Liver (tissue), 3 donors: ENCODE measurements around the gene DNM3.

Experiments used
- CTCF ChIP-seq: fragments of 150-350 bp; IDR thresholded peaks from 2 replicates; pipeline ENCODE4 v1.5.1; 2017; ENCODE audit warnings: improper control_type of control experiment, low read depth, low read length; ENCODE audit not compliant: missing input control
- HNF4G ChIP-seq: IDR thresholded peaks from 2 replicates; pipeline ENCODE4 v1.6.1; 2016; ENCODE audit warnings: antibody characterized with exemption
- REST ChIP-seq: IDR thresholded peaks from 2 replicates; pipeline ENCODE4 v1.6.1; 2016; ENCODE audit warnings: antibody characterized with exemption, mild to moderate bottlenecking
- RXRA ChIP-seq, 2 donors: IDR thresholded peaks; 2 replicates each; pipeline ENCODE4 v1.6.1; 2017 to 2018; ENCODE audit warnings: antibody characterized with exemption in 2 of 2, mild to moderate bottlenecking in 1 of 2
- SP1 ChIP-seq: IDR thresholded peaks from 2 replicates; pipeline ENCODE4 v1.6.1; 2018; ENCODE audit warnings: antibody characterized with exemption, mild to moderate bottlenecking
- ZBTB33 ChIP-seq: IDR thresholded peaks from 2 replicates; pipeline ENCODE4 v1.6.1; 2016; ENCODE audit warnings: antibody characterized with exemption
- TF ChIP-seq, protein P1 (sequence below): IDR thresholded peaks from 2 replicates; pipeline ENCODE4 v1.6.1; 2016; ENCODE audit warnings: antibody characterized with exemption
- TF ChIP-seq, protein P2 (sequence below): IDR thresholded peaks from 2 replicates; pipeline ENCODE4 v1.6.1; 2016; ENCODE audit warnings: antibody characterized with exemption
- donor health status: healthy.
- donor health status: healthy.

DNA sequence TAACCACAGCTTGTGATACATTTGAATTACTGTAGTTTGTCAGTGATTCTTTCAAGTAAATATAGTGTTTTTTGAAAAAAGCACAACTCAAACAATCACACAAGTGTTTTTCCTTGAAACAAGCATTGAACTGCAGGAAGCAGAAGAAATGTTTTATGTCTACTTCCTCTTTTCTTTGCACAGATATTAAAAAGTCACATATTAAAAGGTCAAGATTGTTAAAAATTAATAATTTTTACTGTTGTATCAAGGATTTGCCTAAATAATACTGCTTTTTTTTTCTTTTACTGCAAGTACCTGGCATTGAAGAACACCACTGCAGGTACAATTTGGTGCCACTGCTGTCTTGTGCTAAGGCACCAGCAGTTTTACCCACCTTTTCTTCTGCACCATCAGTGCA is 365.0 kb downstream of the DNM3 start:
- TF ChIP-seq ZBTB33 (no peak), CTCF (no peak), RXRA (IDR thresholded peaks at IDR 0.05) (no peak), REST (no peak), SP1 (no peak), HNF4G (no peak)
- TF ChIP-seq, protein P1, sequence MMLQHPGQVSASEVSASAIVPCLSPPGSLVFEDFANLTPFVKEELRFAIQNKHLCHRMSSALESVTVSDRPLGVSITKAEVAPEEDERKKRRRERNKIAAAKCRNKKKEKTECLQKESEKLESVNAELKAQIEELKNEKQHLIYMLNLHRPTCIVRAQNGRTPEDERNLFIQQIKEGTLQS: no peak
- TF ChIP-seq, protein P2, sequence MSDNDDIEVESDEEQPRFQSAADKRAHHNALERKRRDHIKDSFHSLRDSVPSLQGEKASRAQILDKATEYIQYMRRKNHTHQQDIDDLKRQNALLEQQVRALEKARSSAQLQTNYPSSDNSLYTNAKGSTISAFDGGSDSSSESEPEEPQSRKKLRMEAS: no peak
